IPS DF 19.7 (cell line): ENCODE measurements around the gene ZIC2.

Experiments used
- DNase-seq: peaks from one replicate; pipeline ENCODE4 v3.0.0-alpha.2; 2013; ENCODE audit warnings: low read depth, low spot score

The ZIC2 gene

DNA sequence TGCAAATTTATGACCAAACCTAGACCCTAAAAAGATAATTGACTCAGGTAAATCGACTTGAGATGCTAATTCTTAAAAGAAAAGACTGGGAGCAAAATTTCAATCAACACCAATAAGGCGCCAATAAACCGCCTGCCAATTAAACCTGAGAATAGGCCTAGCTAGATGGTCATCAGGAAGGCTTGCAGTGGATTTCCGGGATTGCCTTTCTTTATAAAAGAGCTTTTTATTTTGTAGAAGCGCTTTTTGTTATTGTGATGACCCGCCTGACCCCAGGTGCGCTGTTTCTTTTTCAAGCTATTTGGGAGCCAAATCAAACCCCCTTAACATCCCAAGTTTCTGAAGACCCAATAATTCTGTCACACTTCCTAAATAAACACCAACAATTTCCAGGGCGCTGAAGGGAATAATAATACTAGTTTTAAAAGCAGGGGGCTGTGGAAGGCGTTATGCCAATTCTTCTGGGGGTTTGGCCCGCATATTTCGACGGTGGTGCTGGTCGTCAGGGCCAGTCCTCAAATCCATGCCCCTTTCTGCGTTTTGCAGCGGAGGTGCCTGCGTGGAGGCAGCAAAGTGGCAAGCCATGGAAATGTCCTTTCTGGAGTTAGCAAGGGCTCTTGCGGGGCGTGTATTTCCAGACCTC lies 7.2 kb upstream of the ZIC2 start:
- DNase-seq: no peak

DNA sequence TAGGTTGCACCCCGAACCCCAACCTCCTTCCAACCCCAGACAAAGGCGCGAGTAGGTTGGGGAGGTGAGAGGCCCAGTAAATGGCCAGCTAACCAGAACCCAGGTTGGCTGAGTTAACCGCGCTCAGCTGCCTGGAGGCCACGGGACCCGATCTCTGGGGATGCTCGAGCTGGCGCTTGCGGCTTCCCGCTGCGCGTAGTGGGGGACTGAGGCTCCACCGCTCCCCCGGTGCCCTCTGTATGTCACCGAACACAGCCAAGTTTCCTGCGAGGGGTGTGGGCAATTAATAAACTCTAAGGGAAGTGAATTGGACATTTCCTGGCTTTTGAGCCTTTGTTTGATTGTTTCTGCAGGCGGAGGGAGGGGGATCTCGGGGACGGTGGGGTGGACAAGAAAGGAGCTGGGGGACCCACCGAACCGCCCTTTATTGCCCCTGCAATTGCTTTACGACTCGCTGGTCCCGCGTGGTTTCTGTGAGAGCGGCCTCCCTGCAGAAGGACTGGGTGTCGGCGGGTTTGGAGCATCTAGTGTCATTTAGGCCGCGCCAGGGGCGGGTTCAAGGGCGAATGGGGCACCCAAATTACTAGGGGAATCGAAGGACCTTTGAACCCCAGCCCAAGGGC lies 6.5 kb upstream of the ZIC2 start:
- no peak for DNase-seq

DNA sequence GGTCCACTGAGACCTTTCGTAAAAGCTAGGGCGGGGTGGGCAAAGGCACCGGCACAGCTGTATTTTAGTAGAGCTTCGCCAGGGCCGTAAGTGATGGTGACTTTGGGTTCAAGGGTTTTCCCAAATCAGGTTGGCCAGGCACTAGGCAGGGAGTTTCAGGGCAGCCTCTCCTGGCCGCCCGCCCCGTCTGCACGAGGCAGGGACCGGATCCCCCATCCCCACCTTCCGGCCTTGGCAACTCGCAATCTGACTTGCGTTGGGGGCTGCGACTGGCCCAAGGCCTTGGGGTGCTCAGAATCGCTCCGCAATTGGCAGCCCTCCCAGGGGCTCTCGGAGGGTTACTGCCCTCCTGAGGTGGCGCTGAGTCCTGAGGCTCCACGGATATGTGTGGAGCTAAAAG lies 6.0 kb upstream of the ZIC2 start:
- no peak for DNase-seq

DNA sequence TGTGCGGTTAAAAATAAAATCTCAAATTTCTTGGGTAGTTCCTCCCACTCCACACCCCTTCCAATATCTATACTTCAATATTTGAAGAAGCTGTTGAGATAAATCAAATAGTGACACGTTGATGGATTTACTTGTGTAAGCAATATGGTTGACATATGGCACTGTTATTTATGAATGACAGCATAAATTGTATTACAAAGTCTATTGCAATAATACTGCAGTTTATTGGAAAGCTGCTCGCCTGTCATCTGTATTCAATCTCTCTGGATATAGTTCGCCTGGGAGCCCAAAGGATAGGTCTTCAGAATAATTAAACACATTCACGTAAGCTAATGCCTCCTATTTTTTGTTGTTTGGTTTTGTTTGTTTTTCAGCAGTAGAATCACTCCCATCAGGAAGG lies 5.0 kb upstream of the ZIC2 start:
- no peak for DNase-seq

DNA sequence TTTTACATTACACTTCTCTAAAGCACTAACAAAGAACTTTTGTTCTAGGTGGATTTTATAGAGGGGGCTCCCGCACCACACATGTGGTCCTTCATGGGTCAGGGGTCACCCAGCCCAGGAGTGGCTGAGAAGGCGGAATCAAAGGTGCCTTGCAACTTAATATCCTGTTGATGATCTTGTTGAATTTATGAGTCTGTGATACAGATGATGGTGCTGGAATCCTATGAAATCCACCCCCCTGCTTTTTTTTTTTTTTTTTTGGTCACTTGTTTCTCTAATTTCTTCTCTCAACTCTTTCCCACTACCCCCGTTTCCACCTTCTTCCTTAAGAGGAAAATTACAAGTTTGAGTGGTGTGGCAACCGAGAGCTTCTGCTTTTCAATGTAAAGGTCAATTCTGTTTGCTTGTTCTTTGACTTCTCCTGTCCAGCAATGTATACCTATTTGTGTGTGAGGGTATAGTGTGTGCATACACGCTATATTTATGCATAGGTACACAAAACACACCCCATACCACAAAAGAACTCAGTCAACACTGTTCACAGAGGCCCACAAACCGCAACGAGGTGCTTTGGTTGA lies 4.2 kb upstream of the ZIC2 start:
- DNase-seq: no peak

DNA sequence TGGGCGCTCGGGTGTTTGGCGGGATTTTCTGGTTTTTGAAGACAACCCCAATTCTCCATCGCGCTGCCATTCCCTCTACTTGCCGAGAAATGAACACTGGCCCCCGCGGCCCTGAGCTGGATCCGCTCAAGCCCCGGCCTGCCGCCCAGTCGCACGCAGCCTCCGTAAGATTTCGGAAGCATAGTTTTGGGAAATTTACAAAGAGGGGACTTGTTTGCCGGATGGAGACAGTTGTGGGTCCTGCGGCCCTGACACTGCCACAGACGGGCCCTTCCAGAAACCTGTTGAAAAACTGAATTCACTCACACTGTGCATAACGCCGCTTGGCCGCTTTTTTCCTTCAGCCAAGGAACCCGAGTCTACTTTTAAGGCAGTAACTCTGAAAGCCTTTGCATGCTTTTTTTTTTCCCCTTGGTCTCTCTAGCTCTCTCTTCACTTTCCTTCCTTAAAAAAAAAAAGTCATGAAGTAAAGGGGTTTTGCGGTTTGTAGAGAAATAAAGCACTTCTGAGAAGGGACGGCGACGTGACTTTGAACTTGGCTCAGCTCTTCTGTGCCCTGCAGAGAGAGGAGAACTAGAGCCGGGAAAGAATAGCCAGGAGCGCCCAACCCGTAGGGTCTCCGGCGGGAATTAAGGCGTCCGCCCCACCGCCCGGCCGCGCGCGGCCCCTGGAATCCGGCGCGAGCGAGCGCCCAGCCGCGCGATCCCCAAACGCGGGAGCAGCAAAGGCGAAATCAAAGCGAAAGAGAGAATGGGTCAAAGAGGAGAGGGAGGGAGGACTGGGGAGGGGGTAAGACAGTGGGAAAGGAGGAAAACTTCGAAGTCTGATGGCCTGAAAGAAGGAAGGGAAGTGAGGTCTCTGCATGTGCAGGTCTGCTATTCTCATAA lies 3.4 kb upstream of the ZIC2 start:
- DNase-seq: no peak

DNA sequence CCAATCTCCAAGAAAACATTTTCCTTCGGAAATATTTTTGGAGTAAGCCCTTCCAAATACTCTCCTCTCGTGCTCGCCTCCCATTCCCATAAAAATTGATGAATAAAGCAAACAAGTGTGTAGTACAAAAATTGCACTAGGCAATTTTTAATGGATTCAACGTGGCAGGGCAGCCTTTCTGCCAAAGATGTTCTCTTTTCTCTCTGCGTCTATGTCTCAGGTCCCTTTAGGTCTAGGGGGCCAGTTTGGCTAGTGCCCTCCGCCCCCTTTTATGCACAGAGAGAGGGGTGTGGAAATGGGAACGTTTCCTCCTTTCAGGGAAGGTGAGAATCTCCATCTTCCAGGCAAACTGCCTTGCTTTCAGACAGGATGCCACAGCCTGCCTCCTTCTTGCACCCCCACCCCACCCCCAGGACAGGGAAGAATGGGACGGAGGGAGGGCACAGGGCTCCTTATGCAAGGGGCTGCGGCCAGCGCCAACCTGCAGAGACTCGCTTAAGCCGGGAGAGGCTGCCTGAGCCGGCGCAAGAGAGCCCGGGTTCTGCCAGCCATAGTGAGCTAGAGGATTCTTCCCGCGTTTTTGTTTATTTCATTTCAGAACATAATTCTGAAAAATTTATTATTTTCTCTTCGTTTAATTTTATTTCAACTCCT lies 2.7 kb upstream of the ZIC2 start:
- no peak for DNase-seq

DNA sequence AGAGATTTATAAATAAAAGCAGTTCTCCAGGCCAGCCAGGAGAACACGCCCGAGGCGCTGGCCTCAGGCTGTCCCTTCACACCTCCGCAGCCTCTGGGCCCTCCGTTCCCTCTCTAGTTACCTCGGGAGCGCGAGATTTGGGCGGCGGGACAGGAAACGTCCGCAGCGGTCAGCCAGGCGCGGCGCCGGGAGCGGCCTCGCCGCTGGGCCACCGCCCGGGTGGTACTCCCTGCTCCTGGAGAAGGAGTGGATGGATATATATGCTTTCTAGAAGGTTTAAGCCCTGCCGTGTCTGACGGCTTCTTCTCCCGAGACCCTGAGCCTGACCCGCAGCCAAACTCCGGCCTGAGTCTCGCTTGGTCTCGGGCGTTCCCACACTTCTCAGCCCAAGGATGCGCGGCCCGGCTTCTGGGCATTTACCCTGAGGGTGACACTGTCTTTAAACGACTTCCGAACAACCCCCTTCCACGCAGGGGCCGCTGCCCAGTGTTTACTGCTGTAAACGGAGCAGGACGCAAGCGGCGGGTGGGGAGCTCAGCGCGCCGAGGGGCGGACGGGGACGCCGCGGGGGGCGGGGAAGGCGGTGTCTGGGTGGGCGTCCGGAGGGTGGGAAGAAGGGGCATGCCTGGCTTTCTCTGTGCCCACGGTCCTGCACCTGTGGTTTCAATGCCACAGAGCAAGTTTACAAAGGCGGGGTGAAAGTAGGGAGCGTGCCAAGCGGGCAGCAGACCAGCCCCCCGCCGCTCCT lies 2.0 kb upstream of the ZIC2 start:
- no peak for DNase-seq

DNA sequence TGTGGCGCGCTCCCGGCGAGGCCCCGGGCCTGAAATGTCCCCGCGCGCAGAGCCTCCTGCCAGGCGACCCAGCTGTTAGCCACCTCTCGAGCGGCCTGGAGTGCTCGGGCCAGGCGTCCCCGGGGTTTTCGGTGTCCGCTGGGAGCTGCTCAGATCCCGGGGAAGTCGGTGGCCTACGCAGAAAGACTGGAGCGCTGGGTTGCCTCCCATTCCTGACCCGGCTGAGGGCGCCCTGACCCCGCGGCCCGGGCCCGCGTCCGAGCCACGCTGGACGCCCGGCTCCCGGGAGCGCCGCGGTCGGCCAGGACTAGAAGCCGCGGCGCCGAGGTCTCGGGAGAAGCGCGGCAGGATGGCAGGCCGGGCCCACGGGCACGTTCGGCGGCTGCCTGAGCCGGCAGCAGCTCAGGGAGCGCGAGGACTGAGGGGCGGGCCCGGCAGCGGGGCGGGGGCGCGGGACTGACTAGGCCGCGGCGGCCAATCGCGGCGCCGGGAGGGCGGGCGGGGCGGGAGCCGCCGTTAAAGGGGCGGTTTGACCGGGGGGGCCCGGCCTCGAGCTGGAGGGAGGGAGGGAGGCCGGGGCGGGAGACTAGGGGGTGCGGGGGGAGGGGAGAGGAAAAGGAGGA lies 1.3 kb upstream of the ZIC2 start:
- DNase-seq: no peak

DNA sequence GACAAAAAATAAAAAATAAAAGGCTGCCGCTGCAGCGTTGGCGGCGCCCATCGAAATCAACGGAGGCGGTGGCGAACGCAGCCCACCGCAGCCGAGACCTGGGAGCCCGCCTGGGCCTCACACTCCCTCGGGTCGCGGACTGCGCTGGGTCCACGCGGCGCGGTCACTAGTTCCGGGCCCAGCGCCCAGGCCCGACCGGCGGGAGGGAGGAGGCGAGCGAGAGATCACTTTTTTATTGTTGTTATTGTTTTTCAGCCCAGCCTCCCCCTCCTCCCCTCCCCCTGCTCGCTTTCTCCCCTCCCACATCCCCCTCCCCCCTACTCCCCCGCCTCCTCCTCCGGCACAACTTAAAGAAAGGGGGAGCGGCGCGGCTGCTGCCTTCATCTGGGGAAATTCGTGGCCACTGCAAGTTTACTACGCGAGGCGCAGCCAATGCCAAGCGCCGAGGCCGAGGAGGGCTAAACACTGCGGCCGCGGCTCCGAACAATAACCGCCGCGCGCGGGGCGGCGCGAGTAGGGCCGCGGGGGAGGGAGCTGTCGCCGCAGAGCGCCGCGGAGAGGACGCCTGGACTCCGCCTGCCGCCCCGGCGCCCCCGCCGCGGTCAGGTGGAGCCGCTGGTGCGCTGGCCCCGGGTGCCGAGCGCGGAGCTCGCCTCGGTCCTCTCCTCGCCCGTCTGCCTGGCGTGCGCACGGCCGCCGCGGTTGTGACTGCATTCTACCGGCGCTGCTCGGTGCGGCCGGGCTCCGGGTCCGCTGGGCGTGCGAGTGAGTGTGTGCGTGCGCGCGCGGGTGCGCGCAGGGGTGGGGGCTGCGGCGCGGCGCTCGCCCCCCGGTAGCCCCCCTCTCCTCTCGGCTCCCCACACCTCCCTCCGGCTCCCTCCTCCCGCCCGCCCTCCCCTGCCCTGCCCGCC lies 505 bp upstream of the ZIC2 start:
- DNase-seq: no peak

DNA sequence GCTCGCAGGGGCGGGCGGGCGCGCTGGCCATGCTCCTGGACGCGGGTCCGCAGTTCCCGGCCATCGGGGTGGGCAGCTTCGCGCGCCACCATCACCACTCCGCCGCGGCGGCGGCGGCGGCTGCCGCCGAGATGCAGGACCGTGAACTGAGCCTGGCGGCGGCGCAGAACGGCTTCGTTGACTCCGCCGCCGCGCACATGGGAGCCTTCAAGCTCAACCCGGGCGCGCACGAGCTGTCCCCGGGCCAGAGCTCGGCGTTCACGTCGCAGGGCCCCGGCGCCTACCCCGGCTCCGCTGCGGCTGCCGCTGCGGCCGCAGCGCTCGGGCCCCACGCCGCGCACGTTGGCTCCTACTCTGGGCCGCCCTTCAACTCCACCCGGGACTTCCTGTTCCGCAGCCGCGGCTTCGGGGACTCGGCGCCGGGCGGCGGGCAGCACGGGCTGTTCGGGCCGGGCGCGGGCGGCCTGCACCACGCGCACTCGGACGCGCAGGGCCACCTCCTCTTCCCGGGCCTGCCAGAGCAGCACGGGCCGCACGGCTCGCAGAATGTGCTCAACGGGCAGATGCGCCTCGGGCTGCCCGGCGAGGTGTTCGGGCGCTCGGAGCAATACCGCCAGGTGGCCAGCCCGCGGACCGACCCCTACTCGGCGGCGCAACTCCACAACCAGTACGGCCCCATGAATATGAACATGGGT lies 599 bp downstream of the ZIC2 start:
- DNase-seq: no peak

DNA sequence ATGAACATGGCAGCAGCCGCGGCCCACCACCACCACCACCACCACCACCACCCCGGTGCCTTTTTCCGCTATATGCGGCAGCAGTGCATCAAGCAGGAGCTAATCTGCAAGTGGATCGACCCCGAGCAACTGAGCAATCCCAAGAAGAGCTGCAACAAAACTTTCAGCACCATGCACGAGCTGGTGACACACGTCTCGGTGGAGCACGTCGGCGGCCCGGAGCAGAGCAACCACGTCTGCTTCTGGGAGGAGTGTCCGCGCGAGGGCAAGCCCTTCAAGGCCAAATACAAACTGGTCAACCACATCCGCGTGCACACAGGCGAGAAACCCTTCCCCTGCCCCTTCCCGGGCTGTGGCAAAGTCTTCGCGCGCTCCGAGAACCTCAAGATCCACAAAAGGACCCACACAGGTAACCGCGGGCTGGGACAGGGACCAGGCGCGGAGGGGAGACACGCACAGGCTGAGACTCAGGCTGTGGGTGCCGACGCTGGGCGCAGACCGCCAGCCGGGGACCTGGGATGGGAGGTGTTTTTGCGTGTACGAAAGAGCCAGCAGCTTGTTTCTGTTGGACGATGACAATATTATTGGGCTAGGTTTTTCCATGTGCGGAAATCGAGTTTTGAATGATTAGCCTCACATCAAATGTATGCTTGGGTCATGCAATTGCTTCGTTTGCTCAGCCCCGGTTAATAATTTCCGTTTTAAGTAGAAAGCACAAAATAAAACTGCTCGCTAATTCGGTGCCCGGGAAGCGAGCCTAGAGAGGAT lies 1.3 kb downstream of the ZIC2 start:
- DNase-seq: no peak

DNA sequence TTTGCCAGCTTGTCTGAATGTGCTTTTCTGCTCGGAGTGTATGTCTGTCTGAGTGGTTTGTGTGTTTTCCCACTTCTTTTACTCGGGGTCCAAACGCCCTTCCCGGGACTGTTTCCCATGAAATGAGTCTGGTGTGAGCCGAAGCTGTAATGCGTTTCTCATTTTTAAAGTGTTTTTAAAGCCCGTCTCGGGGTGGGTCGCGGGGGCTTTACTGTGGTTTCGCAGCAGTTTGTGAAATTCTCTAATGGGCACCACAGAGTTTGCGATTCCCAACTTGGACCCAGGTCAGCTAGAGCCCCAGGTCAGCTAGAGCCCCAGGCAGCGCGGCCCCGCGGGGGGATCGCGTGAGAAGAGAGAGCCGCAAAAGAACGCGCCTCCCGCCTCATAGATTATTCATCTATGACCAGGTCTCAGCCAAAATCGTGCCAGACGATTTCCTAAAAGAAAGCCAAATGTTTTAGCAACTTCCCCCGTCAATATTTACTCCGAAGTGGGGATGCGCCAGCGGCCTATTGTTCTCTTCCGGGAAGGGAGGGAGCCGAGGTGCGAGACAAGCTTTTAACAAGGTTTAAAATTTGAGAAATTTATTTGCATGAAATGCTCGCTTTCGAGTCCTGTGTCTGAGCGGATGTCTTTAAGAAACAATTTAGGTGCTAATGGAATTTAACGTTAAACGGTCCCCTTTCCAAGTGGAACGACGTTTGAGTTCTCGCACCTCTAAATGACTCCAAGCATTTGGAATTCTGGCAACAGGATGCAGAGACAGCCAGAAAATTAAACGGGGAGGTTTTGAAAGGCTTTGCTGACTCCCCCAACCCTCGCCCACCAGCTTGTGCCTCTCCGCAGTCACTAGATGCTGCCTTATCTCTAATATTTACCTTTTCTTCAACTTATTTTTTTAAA lies 2.2 kb downstream of the ZIC2 start:
- no peak for DNase-seq

DNA sequence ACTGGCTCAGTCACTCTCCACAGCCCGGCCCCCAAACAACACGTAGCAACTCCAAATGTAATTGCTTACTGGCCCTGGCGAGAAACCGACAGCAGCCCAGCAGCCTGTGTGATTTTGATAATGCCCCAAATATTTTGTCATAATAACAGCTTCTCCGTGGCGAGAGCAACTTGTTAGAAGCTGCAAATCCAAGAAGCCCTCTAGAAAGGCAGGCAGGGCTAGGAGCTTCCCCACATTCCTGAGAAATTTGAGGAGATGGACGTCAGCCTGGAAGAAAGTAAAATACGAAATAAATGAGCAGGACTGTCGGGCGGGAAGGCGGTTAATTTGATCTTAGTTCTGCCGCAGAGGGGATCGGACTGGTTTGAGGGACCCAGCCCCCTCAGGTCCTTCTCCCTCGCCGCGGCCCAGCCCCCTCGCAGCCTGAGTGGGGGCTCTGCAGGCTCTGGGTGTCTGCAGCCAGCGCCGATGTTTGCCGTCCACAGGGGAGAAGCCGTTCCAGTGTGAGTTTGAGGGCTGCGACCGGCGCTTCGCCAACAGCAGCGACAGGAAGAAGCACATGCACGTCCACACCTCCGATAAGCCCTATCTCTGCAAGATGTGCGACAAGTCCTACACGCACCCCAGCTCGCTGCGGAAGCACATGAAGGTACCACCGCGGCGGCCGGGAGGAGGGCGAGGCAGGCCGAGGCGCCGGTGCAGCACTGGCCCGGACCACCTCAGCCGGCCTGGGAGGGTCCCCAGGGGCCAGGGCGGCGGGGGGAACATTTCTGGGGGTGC lies 3.1 kb downstream of the ZIC2 start:
- no peak for DNase-seq

DNA sequence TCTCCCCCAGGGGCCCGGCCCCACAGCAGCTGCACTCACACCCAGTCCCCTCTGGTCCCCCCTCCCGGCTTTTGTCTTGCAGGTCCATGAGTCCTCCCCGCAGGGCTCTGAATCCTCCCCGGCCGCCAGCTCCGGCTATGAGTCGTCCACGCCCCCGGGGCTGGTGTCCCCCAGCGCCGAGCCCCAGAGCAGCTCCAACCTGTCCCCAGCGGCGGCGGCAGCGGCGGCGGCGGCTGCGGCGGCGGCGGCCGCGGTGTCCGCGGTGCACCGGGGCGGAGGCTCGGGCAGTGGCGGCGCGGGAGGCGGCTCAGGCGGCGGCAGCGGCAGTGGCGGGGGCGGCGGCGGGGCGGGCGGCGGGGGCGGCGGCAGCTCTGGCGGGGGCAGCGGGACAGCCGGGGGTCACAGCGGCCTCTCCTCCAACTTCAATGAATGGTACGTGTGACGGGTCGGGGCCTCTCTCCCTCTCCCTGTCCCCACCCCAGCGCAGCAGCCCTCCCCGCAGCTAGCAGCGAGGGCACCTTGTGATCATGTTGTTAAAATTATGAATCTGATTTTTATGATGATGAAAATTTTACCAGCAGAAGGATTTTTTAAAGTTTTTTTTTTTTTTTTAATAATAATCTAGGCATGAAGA lies 3.8 kb downstream of the ZIC2 start:
- DNase-seq: no peak
